Activated CD4-positive, CD25-positive, alpha-beta regulatory T cell treated with anti-CD3 and anti-CD28 coated beads, Interleukin-2, amount 50 U/mL, for 72 hours (primary cell): ENCODE data around the gene DLG4.
"Not testable (repeated sequence)": the region's sequence is repeated elsewhere in the genome, so short reads cannot be mapped to it uniquely, and the experiment has no call there.

Source experiments
- DNase-seq: peaks from one replicate; pipeline ENCODE4 v3.0.0; 2021

Gene DLG4

GRCh38 chr17:7211491-7212273 lies 8.0 kb downstream of the DLG4 start:
- DNase-seq = no peak

GRCh38 chr17:7208754-7209460 lies 10.7 kb downstream of the DLG4 start:
- no peak for DNase-seq

- DNase-seq = no peak
Observed at GRCh38 chr17:7208027-7208571, 11.5 kb downstream of the DLG4 start.

GRCh38 chr17:7207120-7208001 lies 12.3 kb downstream of the DLG4 start:
- no peak for DNase-seq

DNA sequence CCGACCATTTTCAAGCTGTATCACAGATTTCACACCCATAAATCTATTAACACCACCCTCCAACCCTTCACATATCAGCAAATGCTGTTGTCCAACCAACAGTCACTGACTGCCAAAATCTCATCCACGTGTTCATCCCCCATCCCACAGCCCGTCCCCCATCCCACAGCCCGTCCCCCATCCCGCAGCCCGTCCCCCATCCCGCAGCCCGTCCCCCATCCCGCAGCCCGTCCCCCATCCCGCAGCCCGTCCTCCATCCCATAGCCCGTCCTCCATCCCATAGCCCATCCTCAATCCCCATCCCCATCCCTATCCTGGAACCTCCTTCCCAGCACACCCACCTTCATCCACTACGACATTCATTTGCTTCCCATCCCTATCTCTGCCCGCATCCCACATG lies 14.1 kb downstream of the DLG4 start:
- DNase-seq = no peak

- DNase-seq = peak; percentile 87
Observed at GRCh38 chr17:7204828-7205461, 14.7 kb downstream of the DLG4 start.

- no peak for DNase-seq
Observed at GRCh38 chr17:7204336-7204735, 15.3 kb downstream of the DLG4 start.

GRCh38 chr17:7203391-7203790 lies 16.2 kb downstream of the DLG4 start:
- no peak for DNase-seq

- DNase-seq = no peak
Observed at GRCh38 chr17:7196651-7197401, 22.8 kb downstream of the DLG4 start.

DNA sequence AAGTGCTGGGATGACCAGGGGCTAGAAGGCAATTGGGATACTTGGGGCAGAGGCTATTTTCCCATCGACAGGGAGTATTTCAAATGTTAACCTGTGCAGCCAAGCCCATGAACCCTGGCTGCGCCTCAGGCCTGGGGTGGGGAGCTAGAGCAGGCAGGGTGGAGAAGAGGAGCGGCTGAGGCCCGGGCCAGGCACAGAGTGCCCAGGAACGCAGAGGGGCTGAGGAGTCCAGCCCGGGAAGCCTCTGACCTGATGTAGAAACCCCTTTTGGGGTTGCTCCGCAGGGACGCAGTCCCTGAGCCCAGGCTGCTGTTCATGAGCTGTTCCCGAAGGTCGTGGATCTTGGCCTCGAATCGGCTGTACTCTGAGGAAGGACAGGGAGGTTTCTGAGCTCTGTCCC lies 23.7 kb downstream of the DLG4 start:
- DNase-seq = no peak

DNA sequence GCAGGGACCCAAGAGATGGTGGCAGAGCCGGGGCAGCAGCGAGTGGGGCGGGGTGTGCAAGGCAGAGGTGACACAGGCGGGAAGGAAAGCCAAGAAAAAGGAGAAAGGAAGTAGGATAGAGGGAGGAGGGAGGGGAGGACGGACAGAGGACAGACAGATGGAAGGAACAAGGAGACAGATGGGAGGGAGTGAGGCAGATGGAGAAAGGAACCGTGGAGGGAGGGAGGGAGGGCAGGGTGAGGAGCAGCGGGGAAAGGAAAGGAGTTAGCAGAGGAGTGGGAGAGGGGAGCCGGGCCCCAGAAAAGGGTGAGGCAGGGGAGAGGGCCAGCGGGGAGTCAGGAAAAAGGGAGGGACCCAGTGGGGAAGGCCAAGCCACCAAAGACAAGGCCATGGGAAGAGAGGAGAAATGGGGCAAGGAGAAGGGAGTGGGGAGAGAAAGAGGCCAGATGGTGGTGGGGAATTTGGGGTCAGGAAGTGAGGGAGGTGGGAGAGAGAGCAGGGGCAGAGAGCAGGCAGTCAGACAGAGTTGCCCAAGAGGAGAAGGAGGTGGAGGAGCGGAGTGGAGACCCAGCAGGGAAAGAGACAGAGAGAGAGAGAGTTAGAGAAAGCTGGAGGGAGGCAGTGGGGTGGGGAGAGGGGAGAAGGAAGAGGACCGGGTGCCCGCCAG lies 27.2 kb downstream of the DLG4 start:
- no peak for DNase-seq

DNA sequence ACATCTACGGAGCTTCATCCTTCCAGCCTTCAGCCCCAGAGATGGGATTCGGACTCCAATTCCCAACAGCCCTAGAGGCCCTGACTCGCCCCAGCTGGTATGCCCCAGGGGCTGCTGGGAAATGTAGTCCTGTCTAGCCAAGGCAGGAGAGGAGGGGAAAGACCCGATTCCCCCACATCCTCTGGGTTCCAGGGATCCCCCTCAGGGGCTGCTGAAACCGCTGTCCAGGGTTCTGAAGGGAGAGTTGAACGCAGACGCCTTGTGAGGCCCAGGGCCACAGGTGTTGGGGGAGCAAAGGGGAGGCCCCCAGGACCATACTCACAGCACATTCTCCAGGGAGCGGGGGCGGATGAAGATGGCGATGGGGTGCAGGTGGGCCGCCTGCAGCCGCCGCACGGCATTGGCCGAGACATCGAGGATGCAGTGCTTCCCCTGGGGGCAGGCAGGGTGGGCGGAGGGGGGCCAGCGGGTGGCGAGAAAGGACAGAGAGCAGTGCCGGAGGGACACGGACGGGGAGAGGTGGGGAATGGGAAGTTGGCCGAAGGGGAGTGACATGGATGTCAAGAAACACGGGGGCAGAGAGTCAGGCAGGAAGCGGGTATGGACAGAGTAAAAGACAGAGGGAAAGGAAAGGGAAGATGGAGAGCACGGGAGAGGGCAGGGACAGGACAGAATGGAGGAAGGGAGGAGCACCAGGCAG lies 27.9 kb downstream of the DLG4 start:
- DNase-seq = no peak

DNA sequence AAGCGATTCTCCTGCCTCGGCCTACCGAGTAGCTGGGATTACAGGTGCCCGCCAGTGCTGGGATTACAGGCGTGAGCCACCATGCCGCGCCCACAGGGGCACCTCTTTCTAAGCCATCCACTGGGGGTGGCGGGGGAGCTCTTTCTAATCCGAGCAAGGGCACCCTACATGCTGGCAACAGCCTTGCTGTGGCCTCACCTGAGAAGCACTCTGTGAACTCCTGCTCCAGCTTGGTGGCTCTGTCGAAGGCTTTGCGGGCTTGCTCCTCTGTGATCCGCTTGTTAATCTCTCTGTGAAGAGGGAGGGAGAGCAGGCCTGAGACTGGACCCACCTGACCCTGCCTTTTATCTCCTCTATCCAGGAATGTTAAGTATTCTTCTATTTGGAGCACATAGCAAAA lies 28.6 kb downstream of the DLG4 start:
- no peak for DNase-seq

DNA sequence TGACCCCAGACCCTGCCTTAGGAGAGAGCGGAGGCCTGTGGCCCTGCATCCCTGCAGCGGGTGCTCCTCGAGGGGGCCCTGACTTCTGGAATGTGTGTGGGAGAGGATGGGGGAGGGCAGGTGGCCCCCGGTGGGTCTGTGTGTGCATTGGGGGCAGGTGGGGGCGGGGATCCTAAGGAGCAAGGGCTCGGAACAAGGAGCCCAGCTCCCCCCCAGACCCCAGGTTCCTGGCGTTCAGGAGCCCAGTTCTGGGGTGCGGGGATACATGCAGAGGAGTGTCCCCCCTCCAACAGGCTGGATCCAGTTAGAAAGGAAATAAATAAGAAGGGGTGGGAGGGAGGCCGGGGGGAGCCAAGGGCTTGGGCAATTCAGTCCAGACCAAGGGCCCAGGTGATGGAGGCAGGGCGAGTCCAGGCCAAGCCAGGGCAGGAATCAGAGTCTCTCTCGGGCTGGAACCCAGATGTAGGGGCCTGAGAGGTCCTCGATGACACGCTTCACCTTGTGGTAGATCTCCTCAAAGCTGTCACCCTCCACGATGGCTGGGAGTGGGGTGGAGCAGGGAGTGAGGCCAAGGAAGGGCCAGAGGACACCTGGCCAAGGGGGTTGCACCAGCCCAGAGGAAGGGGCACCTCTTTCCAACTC lies 29.2 kb downstream of the DLG4 start:
- DNase-seq = no peak

DNA sequence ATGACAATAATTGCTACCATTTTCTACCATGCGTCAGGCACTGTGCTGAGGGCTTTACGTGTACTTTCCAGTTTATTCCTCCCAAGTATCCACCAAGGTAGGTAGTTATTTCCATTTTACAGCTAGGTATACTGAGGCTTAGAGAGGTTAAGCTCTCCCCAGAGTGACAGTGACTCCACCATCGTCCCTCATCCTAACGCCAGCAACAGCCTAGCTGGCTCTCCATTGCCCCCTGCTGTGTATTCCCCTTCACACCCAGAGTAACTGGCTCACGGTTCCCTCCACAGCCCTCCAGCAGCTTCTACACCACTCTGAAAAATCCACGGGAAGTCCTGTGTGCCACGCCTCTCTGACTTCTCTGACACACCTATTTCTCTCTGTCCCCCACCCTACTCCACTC lies 33.4 kb downstream of the DLG4 start:
- no peak for DNase-seq

- no peak for DNase-seq
Observed at GRCh38 chr17:7184647-7185046, 35.0 kb downstream of the DLG4 start.

DNA sequence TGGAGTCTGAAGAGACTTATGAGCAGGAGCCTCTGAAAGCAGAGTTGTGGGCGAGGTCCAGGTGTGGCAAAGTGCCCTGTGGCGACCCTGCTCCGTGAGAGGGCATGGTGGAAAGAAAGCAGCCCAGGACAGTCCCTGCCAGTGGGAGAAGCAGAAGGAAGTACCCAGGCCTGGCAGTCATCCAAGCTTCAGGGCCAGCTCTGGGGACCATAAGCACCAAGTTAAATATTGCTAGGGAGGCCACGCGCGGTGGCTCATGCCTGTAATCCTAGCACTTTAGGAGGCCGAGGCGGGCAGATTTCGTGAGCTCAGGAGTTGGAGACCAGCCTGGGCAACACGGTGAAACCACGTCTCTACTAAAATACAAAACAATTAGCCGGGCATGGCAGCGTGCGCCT lies 35.5 kb downstream of the DLG4 start:
- no peak for DNase-seq

GRCh38 chr17:7183433-7184090 lies 36.1 kb downstream of the DLG4 start:
- no peak for DNase-seq

- DNase-seq = not testable (repeated sequence)
Observed at GRCh38 chr17:7182101-7182500, 37.5 kb downstream of the DLG4 start.
